RPMI8226 (cell line): ENCODE data around the gene ZNF280A.
"Not testable (repeated sequence)": the region's sequence is repeated elsewhere in the genome, so short reads cannot be mapped to it uniquely, and the experiment has no call there.

Experiments
- DNase-seq: peaks from one replicate; pipeline ENCODE4 v3.0.0-alpha.2; 2015

Gene ZNF280A

DNA sequence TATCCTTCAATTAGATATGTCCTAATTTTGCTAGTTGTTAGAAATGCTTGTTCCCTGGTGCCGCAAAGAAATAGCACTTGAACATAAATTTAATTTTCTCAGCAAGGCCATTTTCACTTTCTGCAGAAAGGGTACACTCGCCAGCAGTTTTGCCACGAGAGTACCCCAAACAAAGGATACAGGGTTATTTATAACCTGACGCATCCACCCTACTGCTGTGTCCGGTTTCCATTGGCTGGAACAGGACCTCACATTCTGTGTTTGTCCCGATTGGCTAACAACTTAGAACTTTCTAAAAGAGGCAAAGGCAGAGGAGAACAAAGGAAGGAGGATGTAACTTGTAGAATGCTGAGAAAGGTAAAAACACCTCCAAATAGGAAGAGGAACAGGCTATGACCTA is 10.2 kb downstream of the ZNF280A start:
- not testable (repeated sequence) for DNase-seq

DNA sequence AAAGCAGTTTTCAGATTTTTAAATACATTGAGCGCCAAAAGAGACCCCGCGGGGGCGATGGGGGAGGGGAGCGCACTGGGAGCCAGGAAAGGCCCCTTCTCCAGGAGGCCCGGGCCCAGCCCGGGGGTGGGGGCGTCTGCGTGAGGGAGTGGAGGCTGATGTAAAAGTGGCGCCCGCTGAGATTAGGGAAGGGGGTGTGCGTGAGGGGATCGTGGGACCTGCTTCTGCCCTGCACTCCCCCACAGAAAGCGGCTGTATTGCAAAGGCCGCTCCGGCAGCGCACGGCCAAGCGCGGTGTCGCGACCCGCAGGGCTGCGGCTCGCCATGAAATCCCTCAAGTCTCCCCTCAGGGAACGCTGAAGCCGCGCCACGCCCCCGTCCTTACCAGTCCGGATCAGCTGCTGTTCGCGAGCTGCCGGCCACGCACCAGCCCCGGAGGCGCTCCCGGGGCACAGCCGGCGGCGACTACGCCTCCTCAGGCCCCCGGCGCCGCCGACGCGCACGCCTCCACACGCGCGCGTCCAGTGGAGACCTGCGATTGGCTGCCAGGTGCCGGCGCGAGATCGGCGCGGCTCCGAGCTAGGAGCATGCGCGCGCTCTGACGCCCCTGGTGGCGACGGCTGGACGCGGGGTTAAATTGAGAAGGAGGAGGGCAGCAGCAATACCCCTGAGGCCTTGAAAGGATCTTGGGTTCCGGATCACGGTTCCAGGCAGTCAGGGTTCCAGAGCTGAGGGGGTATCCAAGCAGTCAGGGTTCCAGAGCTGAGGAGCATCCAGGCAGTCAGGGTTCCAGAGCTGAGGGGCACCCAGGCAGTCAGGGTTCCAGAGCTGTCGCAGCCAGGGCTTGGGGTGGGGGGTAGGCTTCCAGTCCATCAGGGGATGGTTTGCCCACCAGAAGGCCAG is 11.5 kb downstream of the ZNF280A start, which contains the start of gene ZNF280B:
TSS of gene ZNF280B (minus strand) at position 469 of the 903 bp plus-strand sequence. CDS start 19,344 bp downstream, outside the sequence.
- peak; percentile 70 for DNase-seq

DNA sequence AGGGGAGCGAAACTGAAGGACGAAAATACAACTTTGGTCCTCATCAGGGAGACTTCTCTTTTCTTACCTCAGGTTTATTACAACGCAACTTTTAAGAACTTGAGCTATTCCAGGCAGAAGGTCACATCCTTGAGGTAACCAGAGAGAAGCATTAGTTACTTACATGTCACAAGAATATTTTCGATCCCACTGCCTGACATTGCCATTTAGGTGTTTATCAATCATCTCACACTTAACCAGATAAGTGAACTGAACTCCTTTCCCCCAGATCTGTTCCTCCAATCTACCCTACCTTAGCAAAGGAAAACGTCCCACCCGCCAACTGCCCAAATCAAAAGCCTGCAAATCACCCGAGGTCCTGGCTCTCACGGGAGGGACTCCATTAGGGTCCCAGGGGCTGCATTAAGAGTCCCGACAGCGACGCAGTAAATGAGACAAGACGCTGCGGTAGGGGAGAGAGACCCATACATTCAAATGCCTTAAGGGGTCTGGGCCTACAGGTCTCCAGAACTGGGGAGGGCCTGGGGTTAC is 12.3 kb downstream of the ZNF280A start:
- DNase-seq = no peak

DNA sequence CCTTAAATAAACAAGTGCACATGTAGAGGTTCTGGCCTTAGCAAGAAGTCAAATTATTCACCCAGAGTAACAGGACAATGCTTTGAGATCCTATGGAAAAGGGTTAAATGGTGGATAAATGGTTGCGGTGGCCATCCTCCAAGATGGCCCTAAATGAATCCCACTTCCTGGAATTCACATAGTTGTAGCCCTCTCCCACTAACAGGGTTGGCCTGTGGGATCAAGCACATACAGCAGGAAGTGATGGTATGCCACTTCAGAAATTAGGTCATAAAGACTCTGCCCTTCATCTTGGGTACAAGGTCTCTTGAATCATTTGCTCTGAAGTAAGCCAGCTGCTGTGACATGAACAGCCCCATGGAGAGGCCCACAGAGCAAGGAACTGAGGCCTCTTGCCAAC is 13.3 kb downstream of the ZNF280A start:
- no peak for DNase-seq

DNA sequence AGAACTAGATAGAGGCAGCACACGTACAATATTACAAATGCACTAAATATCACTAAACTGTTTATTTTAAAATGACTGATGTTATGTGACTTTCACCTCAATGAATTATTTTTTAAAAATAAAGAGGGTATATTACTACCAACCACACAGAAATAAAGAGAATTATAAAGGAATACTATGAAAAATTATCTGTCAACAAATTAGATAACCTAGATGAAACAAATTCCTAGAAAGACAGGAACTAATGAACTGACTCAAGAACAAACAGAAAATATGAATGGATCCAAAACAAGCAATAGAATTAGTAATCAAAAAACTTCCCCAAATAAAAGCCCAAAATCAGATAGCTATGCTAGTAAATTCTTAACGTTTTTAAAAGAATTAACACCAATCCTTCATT is 21.8 kb downstream of the ZNF280A start:
- no peak for DNase-seq

DNA sequence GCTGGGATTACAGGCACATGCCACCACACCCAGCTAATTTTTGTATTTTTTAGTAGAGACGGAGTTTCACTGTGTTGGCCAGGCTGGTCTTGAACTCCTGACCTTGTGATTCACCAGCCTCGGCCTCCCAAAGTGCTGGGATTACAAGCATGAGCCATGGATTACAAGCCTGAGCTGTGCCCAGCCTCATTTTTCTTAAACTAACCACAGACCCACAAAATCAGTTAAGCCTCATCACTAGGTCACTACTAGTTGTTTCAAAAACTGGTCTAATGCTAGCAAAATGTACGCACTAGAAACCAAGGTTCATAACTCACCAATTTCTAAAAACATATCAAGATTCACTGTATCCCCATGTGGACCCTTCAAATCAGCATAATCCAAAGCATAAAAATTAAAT is 28.5 kb downstream of the ZNF280A start:
- DNase-seq = not testable (repeated sequence)

DNA sequence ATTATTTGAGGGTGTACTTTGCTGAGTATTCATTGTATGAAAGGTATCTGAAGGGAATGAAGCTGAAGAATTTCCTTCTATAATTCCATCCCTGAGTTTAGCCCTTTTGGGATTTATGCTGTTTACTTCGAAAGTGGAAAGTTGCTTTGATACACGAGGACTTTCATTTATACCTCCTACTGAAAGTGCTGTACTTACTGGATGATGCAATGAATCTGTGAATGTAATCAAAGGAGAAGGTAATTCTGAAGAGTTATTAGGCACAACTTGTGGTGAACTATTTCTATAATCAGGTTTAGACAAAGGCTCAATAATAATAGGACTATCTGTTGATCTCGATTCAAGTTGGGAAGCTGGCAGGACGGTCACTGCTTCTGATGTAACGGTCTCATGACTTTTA is 31.3 kb downstream of the ZNF280A start:
- no peak for DNase-seq

DNA sequence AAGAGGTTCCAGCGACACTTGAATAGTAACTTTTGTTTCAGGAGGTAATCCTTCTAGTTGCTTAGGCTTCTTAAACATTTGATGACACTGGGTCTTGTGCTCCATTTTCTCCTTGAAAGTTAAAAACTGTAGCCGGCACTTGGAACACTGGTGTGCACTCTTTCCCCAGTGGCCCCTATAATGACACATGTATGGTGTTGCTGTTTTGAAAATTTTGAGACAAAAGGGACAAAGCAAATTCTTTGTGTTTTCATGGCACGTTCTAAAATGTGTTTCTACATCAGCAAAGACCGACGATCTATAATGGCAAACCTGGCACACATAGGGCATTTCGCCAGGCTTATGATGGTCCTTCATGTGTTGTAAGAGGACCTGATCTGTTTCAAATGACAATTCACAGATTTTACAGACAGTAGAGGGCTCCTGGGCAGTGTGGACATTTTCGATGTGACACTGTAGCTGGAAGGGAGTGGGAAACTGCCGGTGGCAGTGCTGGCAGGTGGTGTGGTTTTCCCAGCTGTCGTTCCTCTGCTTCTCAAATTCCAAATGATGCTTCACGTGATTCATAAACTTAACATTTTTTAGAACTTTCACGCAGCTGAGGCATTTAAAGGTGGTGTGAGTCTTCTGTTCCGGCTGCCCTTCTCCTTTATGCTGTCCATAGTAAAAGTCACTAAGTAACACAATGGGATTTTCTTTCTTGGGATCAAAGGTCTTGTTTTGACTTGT is 32.0 kb downstream of the ZNF280A start:
- DNase-seq = no peak

DNA sequence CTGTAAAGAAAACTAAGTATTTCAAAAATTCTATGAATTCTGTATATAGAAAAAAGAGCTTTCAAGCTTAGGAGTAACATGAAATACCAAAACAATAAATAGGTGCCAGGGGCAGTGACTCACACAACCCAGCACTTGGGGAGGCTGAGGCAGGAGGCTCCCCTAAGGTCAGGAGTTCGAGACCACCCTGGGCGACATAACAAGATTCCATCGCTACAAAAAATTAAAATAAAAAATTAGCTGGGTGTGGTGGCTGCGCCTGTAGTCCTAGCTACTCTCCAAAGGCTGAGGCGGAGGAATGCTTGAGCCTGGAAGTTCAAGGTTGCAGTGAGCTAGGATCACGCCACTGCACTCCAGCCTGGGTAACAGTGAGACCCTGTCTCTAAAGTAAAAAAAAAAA is 33.0 kb downstream of the ZNF280A start:
- no peak for DNase-seq

DNA sequence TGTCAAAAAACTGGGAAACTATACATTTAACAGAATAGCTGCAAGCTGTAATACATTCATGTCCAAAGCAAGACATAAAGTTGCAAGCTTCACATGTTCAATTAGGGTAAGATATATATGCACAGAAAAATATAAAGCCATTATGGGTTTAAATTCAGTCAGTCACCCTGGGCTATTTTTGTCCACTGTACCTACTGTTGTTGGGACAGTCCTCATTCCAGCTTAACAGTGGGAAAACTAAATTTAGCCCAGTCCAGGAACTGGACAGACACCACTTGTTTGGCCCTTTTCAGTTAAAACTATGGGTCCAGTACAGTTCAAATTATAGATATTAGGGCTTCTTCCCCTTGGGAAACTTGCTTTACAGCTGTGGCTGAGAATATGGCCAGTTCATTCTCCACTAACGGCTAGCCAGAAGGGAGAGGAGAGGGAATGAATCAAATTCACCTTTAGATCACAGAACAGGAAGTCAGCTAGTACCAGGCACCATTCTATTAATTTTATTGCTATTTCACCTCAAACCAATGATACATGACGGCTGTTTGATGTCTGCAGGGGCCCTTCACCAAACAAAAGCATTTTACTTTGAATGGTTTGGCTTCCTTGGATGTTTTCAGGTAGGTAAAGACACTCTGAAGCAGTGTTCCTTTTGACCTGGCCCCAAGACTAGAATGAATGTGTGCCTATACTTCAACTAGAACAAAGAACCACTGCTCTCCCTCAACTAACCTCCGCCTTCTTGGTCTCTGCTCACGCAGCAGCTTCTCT is 33.8 kb downstream of the ZNF280A start:
- no peak for DNase-seq

DNA sequence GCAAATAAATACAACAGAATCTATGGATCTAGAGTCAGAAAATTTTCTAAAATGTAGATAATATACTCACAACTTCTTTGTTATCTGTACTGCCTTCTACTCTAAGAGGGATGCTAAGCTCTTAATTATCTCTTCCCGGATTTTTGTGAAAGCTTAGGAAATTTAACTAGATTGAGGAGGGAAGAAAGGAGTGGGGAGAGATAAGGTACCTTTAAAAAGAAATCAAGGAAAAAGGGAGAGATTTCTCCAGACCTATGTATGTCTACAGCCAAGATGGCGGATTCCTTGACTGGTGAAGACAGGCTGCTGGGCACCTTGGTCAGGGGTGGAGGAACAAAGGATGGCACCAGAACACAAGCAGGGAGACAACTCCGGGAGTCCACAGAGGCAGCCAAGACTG is 34.5 kb downstream of the ZNF280A start:
- no peak for DNase-seq

DNA sequence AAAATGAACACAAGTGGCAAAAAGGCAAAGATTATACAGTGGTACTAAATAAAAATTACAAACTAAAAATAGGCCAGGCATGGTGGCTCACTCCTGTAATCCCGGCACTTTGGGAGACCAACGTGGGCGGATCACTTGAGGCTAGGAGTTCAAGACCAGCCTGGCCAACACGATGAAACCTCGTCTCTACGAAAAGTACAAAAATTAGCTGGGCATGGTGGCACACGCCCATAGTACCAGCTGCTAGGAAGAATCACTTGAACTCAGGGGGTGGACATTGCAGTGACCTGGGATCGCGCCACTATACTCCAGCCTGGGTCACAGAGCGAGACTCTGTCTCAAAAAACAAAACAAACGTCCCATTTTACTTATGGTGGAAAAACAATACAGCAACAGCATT is 36.0 kb downstream of the ZNF280A start:
- no peak for DNase-seq

DNA sequence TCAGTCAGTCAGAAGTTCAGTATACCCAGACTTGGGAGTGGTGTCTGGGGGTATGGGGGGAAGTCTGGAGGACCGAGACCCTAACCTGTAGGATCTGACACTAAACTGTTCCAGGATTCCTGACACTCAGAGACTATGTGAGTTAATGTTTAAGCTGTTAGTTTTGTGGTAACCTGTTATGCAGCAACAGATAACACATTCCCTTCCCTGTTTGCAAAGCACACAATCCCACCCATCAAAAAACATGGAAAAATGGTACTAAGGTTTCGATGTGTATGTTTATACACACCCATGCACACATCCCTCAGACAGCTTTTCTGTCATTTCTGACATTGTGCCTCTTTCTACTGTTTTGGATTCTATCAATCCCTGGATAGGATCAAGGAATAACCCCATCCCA is 39.1 kb downstream of the ZNF280A start:
- no peak for DNase-seq

DNA sequence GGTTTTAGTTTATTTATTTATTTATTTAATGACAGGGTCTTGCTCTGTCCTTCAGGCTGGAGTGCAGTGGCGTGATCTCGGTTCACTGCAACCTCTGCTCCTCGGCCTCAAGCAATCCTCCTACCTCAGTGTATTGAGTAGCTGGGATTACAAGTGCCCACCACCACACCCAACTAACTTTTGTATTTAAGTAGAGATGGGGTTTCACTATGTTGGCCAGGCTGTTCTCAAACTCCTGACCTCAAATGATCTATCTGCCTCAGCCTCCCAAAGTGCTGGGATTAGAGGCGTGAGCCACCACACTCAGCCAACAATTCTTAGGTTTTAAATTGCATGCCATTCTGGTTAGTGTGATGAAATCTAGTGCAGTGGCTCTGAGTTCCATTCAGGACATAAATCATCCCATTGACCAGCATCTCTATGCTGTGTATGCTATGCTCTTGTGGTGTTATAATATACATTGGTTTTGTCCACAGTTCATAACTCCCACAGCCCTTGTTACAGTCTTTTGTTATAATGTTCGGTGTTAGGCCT is 40.0 kb downstream of the ZNF280A start:
- no peak for DNase-seq

DNA sequence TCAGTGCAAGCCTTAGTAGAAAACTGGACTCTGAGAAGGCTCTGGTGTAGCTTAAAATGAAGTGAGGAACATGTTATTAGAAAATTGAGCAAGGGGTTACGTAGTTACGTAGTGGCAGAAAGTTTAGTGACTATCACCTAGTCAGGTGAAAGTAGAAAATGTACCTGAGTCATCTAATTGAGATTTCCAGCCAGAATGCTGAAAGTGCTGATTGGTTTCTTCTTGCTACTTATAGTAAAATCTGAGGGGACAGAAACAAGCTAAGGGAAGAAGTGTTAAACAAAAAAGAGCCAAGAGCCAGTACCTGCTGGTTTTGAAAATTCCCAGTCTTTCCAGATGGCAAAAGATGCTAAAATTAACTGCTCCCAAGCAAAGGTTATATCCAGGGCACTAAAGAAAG is 41.0 kb downstream of the ZNF280A start:
- no peak for DNase-seq

DNA sequence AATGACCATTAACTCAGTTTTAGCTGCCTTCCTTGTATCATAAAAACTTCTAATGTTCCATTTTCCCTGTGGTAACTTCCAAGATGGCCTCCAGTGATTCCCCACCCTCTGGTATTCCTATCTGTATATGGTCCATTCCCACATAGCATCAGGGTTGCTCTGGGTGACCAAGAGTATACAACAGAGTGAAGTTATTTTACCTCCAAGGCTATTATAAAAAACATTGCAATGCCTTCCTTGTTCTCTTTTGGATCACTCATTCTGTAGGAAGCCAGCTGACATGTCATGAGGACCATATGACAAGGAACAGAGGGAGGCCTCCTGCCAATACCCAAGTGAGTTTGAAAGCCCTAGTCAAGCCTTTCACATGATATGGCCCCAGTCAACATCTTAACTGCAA is 41.6 kb downstream of the ZNF280A start:
- no peak for DNase-seq

DNA sequence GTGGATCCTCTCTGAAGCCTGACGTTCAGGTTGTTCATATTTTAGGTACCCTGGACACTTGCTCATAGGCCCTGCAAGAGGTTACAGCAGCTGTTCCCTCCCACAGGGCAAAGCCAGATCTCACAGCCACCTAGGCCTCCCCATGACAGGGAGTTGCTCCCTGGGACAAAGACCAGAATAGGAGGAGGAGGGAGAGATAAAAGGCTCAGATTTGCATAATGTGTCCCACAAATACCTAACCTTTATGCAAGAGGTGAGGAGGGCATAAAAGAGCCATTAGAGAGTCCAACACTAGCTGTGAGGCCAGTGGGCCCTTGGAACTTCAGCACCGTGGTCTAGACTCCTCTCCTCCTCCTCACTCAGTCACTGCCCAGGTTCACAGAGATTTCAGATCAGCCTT is 45.3 kb downstream of the ZNF280A start:
- no peak for DNase-seq

DNA sequence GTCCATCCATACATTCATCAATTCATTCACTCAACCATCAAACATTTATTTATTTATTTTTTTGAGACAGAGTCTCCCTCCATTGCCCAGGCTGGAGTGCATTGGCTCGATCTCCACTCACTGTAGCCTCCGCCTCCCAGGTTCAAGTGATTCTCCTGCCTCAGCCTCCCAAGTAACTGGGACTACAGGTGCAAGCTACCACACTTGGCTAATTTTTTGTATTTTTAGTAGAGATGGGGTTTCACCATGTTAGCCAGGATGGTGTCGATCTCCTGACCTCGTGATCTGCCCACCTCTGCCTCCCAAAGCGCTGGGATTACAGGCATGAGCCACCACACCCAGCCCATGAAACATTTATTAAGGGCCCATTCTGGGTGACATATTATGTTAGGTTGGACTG is 49.0 kb downstream of the ZNF280A start:
- DNase-seq = not testable (repeated sequence)

DNA sequence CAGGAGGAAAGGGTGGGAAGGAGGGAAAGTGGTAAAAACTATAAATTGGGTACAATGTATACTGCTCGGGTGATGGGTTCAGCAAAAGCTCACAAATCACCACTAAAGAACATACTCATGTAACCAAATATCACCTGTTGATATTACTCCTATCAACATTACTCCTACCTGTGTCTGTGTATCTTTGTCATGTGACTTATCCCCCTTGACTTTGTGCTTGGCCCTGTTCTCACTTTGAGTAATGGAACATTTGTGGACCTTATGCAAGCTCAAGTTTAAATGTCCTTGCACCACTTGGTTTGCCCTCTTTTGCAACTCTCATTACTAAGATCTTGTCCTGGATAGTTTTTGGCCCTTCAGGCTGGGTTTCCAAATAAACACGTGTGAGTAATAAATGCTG is 50.5 kb downstream of the ZNF280A start:
- DNase-seq = no peak

DNA sequence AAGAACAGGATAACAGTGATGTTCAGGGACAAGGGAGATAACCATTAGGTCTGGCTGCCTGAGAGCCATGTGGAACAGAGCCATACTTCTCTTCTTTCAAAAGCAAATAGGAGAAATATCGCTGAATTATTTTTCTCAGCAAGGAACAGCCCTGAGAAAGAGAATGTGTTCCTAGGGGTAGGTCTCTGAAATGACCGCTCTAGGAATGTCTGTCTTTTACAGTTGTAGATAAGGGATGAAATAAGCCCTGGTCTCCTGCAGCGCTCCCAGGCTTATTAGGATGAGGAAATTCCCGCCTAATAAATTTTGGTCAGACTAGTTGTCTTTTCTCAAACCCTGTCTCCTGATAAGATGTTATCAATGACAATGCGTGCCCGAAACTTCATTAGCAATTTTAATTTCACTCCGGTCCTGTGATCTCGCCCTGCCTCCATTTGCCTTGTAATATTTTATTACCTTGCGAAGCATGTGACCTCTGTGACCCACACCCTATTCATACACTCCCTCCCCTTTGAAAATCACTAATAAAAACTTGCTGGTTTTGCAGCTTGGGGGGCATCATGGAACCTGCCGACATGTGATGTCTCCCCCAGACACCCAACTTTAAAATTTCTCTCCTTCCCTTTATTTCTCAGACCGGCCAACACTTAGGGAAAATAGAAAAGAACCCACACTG is 51.1 kb downstream of the ZNF280A start:
- DNase-seq = not testable (repeated sequence)

DNA sequence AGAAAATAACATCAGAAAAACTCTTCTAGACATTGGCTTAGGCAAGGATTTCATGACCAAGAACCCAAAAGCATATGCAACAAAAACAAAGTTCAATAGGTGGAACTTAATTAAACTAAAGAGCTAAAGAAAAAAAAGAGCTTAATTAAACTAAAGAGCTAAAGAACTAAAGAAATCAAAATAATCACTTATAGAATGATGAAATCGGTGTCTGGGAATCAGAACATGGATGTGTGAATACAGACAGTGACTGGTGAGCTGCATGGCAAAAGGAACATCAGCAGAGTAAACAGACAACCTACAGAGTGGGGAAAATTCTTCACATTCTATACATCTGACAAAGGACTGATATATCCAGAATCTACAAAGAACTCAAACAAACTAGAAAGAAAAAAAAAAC is 53.0 kb downstream of the ZNF280A start:
- DNase-seq = no peak

DNA sequence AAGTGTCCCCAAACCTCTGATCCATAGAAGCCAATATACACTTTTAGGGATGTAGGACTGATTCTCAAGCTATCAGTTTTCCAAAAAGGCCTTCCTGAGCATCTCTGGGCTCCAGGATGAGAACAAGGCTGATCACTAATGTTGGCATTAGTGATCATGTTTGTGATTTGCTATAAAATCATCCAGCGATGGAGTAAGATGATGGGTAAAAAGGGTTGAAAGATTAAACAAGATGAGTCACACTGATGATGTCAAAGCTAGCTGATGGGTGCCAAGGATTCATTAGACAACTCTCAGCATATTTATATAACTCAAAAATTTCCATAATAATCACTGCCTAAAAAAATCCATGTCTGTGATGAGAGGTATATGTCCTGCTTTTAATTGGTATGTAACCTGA is 54.3 kb downstream of the ZNF280A start:
- DNase-seq = no peak
